CD8-positive, alpha-beta memory T cell (primary cell): ENCODE data around the gene GALNT7. TPM values are rescaled to one million over a fixed set of nuclear protein-coding genes. Genes with fewer than 3 reads are reported as not detected.

Source experiments
- CTCF ChIA-PET: fragments of 350-600 bp; sonication (Branson Sonifier 250); formaldehyde crosslinking; loops from one replicate; lab custom pipeline; 2021; ENCODE audit warnings: antibody characterized with exemption; lab: Charles Lee
- POLR2A ChIA-PET: fragments of 350-600 bp; sonication (Branson Sonifier 250); formaldehyde crosslinking; loops from one replicate; lab custom pipeline; 2021; ENCODE audit warnings: antibody characterized with exemption; lab: Charles Lee
- DNase-seq, 5 donors: peaks; one replicate each; pipeline versions ENCODE4 v3.0.0 to v3.0.0-alpha.2; 2020 to 2022; ENCODE audit warnings: mixed read lengths in 1 of 5
- H3K27ac ChIP-seq: one replicate; pipeline ENCODE4 v1.7.0; 2013; ENCODE audit warnings: low read depth, mild to moderate bottlenecking, low read length, moderate library complexity
- H3K27me3 ChIP-seq: 2 replicates; pipeline ENCODE4 v1.7.0; 2013; ENCODE audit warnings: low read length, mild to moderate bottlenecking; ENCODE audit not compliant: insufficient read depth, poor library complexity, severe bottlenecking
- H3K36me3 ChIP-seq: 2 replicates; pipeline ENCODE4 v1.7.0; 2013; ENCODE audit warnings: mild to moderate bottlenecking, low read length, moderate library complexity; ENCODE audit not compliant: insufficient read depth
- H3K4me1 ChIP-seq: 2 replicates; pipeline ENCODE4 v1.7.0; 2013; ENCODE audit warnings: mild to moderate bottlenecking, low read length, moderate library complexity; ENCODE audit not compliant: insufficient read depth
- H3K4me3 ChIP-seq: 2 replicates; pipeline ENCODE4 v1.7.0; 2013; ENCODE audit warnings: mild to moderate bottlenecking, low read length
- H3K9me3 ChIP-seq: 2 replicates; pipeline ENCODE4 v1.7.0; 2013; ENCODE audit warnings: mild to moderate bottlenecking, low read length
- H3K27ac Mint-ChIP-seq, 8 donors: one replicate each; pipeline ENCODE4 v1.8.0; 2020 to 2021; ENCODE audit warnings: mixed read lengths in 8 of 8, mild to moderate bottlenecking in 6 of 8, inconsistent platforms in 3 of 8, moderate library complexity in 3 of 8
- H3K27me3 Mint-ChIP-seq, 2 donors: one replicate each; pipeline ENCODE4 v1.8.0; 2020 to 2021; ENCODE audit warnings: mixed read lengths in 2 of 2, mild to moderate bottlenecking in 1 of 2, moderate library complexity in 1 of 2
- H3K36me3 Mint-ChIP-seq, 3 donors: one replicate each; pipeline ENCODE4 v1.8.0; 2020 to 2021; ENCODE audit warnings: mixed read lengths in 3 of 3, inconsistent platforms in 1 of 3, mild to moderate bottlenecking in 1 of 3
- H3K4me1 Mint-ChIP-seq, 3 donors: one replicate each; pipeline ENCODE4 v1.8.0; 2020 to 2021; ENCODE audit warnings: mixed read lengths in 3 of 3, inconsistent platforms in 1 of 3, mild to moderate bottlenecking in 1 of 3
- H3K4me3 Mint-ChIP-seq, 7 donors: one replicate each; pipeline ENCODE4 v1.8.0; 2020 to 2021; ENCODE audit warnings: mixed read lengths in 7 of 7, mild to moderate bottlenecking in 6 of 7, moderate library complexity in 4 of 7, inconsistent platforms in 2 of 7
- H3K9me3 Mint-ChIP-seq, 5 donors: one replicate each; pipeline ENCODE4 v1.8.0; 2020 to 2022; ENCODE audit warnings: mixed read lengths in 5 of 5, mild to moderate bottlenecking in 3 of 5, moderate library complexity in 2 of 5, inconsistent platforms in 1 of 5
- polyA plus RNA-seq: library from polyadenylated mRNA; unstranded; fragments of 300-500 nt; fragmentation: Illumina TruSeq; gene quantifications from one replicate; pipeline ENCODE4 v1.2.3, GENCODE V29; 2021
- total RNA-seq, 2 experiments: library from RNA; stranded (reverse); gene quantifications; one replicate each; pipeline ENCODE4 v1.2.3, GENCODE V29; 2021

GALNT7 gene
- total and polyA plus RNA-seq, 3 experiments from 2014 or later, result 10.0 to 18.0 (median 16.7) TPM

- Mint-ChIP-seq H3K27ac (no peak overlapping the region), H3K36me3 (peaks cover 0 to 32% (median 2%) of the 10 kb centered on the region in 3 donors), H3K4me3 (no peak overlapping the region), H3K27me3 (no peaks in the 10 kb centered on the region), H3K4me1 (peaks cover 0 to 3% (median 2%) of the 10 kb centered on the region in 3 donors), H3K9me3 (no peaks in the 10 kb centered on the region)
- no peak overlapping the region for H3K4me3 ChIP-seq
- H3K36me3 ChIP-seq, result peaks cover 5% of the 10 kb centered on the region
- no peaks in the 10 kb centered on the region for H3K9me3 ChIP-seq
- DNase-seq, result no peak
- H3K27ac ChIP-seq, result no peak overlapping the region
- ChIA-PET CTCF (interaction anchor here (0.6 to 7.0 kb wide), 5 partner anchors 8 to 175 kb away, joined by 3 to 165 read pairs (median 6); no protein-coding TSS in a partner anchor), POLR2A (interaction anchor here (1.0 to 3.2 kb wide), 2 partner anchors 13 to 16 kb away, joined by 3 to 20 read pairs; partner anchors contain the start of gene HMGB2)
- H3K27me3 ChIP-seq, result no peaks in the 10 kb centered on the region
- no peaks in the 10 kb centered on the region for H3K4me1 ChIP-seq
These were observed 149.6 kb downstream of the GALNT7 start for GRCh38 chr4:173318240-173318639.

DNA sequence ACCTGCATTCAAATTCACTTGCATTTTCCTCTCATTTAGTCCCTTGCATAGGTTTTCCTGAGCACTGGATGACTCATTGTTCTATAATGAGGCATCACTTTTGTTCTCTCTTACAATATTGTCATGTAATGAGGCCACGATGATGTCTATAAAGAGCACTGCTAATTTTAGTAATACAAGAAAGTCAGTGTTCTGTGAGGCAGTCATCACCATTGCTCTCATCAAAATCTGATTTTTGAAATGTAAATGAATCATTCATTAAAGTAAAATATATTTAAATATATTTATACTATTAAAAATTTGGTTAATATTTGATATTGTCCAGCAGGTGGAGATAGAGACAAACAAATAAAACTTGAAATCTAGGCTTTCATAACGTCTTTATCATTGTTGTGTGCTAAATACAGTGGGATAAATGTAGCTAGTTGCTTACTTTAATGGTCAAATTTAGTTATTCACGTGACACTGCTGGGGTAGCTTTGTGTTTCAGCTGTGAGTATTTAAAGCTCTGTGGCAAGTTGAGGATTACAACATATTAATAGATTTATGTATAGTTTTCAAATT lies 150.1 kb downstream of the GALNT7 start:
- POLR2A ChIA-PET, result interaction anchor here (1.0 to 3.2 kb wide), 2 partner anchors 12 to 15 kb away, joined by 3 to 20 read pairs; partner anchors contain the start of gene HMGB2

DNA sequence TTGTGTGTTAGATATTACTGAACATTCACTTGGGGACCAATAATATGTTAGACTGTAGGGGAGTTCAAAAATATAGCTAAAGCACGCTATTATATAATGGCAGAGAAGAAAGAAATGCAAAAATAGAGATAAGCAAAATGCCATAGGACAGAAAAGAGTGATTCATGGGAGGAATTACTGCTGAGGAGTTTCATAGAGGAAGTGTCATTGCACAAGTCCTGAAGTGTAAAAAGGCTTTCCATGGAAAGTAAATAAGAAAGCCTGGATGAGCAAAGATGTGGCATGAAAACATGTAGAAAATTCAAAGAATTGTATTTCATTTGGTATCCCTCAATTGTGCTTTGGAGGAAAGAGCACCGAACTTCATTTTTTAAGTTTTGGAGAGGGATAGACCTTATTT lies 151.1 kb downstream of the GALNT7 start:
- Mint-ChIP-seq H3K9me3 (no peaks in the 10 kb centered on the region), H3K36me3 (peaks cover 0 to 31% (median 2%) of the 10 kb centered on the region in 3 donors), H3K4me1 (peaks cover 0 to 3% (median 2%) of the 10 kb centered on the region in 3 donors), H3K27me3 (no peaks in the 10 kb centered on the region), H3K27ac (no peak overlapping the region), H3K4me3 (no peak overlapping the region)
- no peak overlapping the region for H3K4me3 ChIP-seq
- no peaks in the 10 kb centered on the region for H3K27me3 ChIP-seq
- no peaks in the 10 kb centered on the region for H3K9me3 ChIP-seq
- no peak overlapping the region for H3K27ac ChIP-seq
- H3K36me3 ChIP-seq, result no peaks in the 10 kb centered on the region
- ChIA-PET CTCF (interaction anchor here (0.8 to 7.0 kb wide), 8 partner anchors 10 to 175 kb away, joined by 3 to 165 read pairs (median 8); partner anchors contain the start of genes HMGB2 and SAP30), POLR2A (interaction anchor here (3.2 kb wide), 1 partner anchor 14 kb away, joined by 20 read pairs; the partner anchor contains the start of gene HMGB2)
- no peak for DNase-seq
- no peaks in the 10 kb centered on the region for H3K4me1 ChIP-seq

More for the DNA sequence above, 150.1 kb downstream of the GALNT7 start:
- Mint-ChIP-seq H3K36me3 (peaks cover 0 to 31% (median 2%) of the 10 kb centered on the region in 3 donors), H3K4me1 (peaks cover 0 to 3% (median 2%) of the 10 kb centered on the region in 3 donors), H3K4me3 (no peak overlapping the region), H3K27ac (peak overlapping the region in 1 of 8 donors; percentile 32), H3K27me3 (no peaks in the 10 kb centered on the region), H3K9me3 (no peaks in the 10 kb centered on the region)
- H3K27ac ChIP-seq, result no peak overlapping the region
- H3K4me3 ChIP-seq, result no peak overlapping the region
- no peaks in the 10 kb centered on the region for H3K9me3 ChIP-seq
- CTCF ChIA-PET, result interaction anchor here (0.6 to 7.0 kb wide), 17 partner anchors 9 to 306 kb away, joined by 3 to 165 read pairs (median 4); partner anchors contain the start of genes HMGB2 and SAP30
- peak in 2 of 5 donors; percentile 10 to 19 for DNase-seq
- H3K36me3 ChIP-seq, result peaks cover 5% of the 10 kb centered on the region
- no peaks in the 10 kb centered on the region for H3K4me1 ChIP-seq
- H3K27me3 ChIP-seq, result no peaks in the 10 kb centered on the region

DNA sequence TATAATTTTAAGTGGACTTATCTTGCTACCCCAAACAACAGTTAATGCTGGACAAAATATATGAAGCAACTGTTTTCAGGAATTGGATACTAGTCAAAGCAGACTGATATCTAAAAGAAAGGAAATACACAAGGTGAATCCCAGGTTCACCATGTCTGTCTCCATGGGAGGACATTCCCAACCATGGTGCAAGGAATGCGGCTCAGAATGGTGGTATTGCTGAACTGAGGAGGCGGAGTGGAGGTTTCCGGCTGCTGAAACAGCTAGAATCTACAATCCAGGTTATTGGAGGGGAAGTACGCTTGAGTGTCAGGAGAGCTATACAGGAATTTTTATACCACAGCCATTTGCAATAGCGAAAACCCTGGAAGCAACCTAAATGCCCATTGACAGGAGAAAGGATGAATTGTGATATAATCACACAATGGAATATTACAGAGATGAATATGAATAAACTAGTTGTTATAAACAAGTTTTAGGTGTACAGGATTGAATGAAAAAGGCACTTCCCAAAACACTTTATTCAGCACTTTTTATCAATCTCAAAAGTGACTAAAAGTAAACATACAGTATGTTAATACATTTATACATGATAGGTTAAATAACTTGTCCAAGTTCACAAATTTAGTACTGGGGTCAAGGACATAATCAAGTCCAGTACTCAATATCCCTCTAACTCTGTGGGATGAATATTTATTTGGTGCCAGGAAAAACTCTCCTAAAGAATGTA lies 156.6 kb downstream of the GALNT7 start:
- no peaks in the 10 kb centered on the region for H3K27me3 Mint-ChIP-seq
- POLR2A ChIA-PET, result no interaction called here
- H3K27ac Mint-ChIP-seq, result no peak overlapping the region
- H3K4me3 Mint-ChIP-seq, result no peak overlapping the region
- H3K27me3 ChIP-seq, result no peaks in the 10 kb centered on the region
- H3K9me3 ChIP-seq, result no peaks in the 10 kb centered on the region
- peaks cover 0 to 45% (median 3%) of the 10 kb centered on the region in 3 donors for H3K36me3 Mint-ChIP-seq
- CTCF ChIA-PET, result interaction anchor here (0.9 kb wide), 1 partner anchor 23 kb away, joined by 3 read pairs; no protein-coding TSS in a partner anchor
- no peaks in the 10 kb centered on the region for H3K4me1 ChIP-seq
- no peak overlapping the region for H3K27ac ChIP-seq
- peaks cover 0 to 12% (median 0%) of the 10 kb centered on the region in 3 donors for H3K4me1 Mint-ChIP-seq
- no peak for DNase-seq
- H3K4me3 ChIP-seq, result no peak overlapping the region
- H3K9me3 Mint-ChIP-seq, result no peaks in the 10 kb centered on the region
- peaks cover 4% of the 10 kb centered on the region for H3K36me3 ChIP-seq

DNA sequence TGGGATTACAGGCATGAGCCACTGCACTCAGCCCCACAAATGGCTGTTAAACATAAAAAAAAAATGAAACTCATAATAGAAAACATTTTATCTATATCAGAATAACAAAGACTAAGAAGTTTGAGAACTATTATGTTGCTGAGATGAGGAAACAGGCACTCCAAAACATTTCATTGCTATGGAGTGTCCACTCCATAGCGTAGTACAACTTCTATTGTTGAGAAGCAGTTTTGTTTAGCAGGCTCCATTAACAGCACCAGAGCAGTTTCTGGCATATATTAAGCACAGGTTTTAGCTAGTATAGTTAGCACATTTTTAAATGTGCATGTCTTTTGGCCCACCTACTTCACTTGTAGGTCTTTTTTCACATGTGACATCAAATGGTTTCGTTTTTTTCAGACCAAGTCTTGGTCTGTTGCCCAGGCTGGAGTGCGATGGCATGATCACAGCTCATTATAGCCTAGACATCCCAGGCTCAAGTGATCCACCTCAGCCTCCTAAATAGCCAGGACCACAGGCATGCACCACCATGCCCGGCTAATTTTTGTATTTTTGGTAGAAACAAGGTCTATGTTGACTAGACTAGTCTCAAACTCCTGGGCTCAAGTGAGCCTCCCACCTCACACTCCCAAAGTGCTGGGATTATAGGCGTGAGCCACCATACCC lies 159.8 kb downstream of the GALNT7 start:
- ChIA-PET POLR2A (no interaction called here), CTCF (no interaction called here)
- Histone ChIP-seq H3K27me3 (no peaks in the 10 kb centered on the region), H3K4me3 (no peak overlapping the region), H3K36me3 (peaks cover 4% of the 10 kb centered on the region), H3K27ac (no peak overlapping the region), H3K9me3 (no peaks in the 10 kb centered on the region), H3K4me1 (peaks cover 17% of the 10 kb centered on the region)
- H3K36me3 Mint-ChIP-seq, result peaks cover 0 to 53% (median 4%) of the 10 kb centered on the region in 3 donors
- no peak overlapping the region for H3K27ac Mint-ChIP-seq
- H3K4me3 Mint-ChIP-seq, result no peak overlapping the region
- H3K9me3 Mint-ChIP-seq, result no peaks in the 10 kb centered on the region
- DNase-seq, result no peak
- no peaks in the 10 kb centered on the region for H3K27me3 Mint-ChIP-seq
- H3K4me1 Mint-ChIP-seq, result peaks cover 19 to 38% (median 25%) of the 10 kb centered on the region in 3 donors

- DNase-seq, result no peak
- Histone ChIP-seq H3K36me3 (peaks cover 2% of the 10 kb centered on the region), H3K4me3 (no peak overlapping the region), H3K27ac (no peak overlapping the region), H3K9me3 (no peaks in the 10 kb centered on the region), H3K4me1 (peaks cover 22% of the 10 kb centered on the region), H3K27me3 (no peaks in the 10 kb centered on the region)
- Mint-ChIP-seq H3K36me3 (peaks cover 0 to 65% (median 4%) of the 10 kb centered on the region in 3 donors), H3K9me3 (no peaks in the 10 kb centered on the region), H3K4me3 (peak overlapping the region in 1 of 7 donors; percentile 3), H3K27ac (peak overlapping the region in 1 of 8 donors; percentile 4), H3K27me3 (no peaks in the 10 kb centered on the region), H3K4me1 (peaks cover 27 to 43% (median 39%) of the 10 kb centered on the region in 3 donors)
- ChIA-PET POLR2A (interaction anchor here (0.5 to 6.8 kb wide), 3 partner anchors 12 to 40 kb away, joined by 3 to 206 read pairs (median 3); partner anchors contain the start of gene SAP30), CTCF (interaction anchor here (1.3 to 3.6 kb wide), 3 partner anchors 11 to 42 kb away, joined by 3 to 16 read pairs (median 5); partner anchors contain the start of gene SAP30)
These were observed 162.0 kb downstream of the GALNT7 start for GRCh38 chr4:173330590-173330989.

- Mint-ChIP-seq H3K9me3 (no peaks in the 10 kb centered on the region), H3K36me3 (peaks cover 0 to 59% (median 4%) of the 10 kb centered on the region in 3 donors), H3K4me1 (peaks cover 27 to 44% (median 39%) of the 10 kb centered on the region in 3 donors), H3K4me3 (peak overlapping the region; percentile 94 to 98 (median 97)), H3K27ac (peak overlapping the region in 7 of 8 donors; percentile 60 to 97 (median 88)), H3K27me3 (no peaks in the 10 kb centered on the region)
- no peaks in the 10 kb centered on the region for H3K36me3 ChIP-seq
- H3K4me1 ChIP-seq, result peaks cover 22% of the 10 kb centered on the region
- H3K27me3 ChIP-seq, result no peaks in the 10 kb centered on the region
- peak overlapping the region; percentile 98 for H3K27ac ChIP-seq
- H3K4me3 ChIP-seq, result peak overlapping the region; percentile 80
- ChIA-PET POLR2A (interaction anchor here (6.8 kb wide), 1 partner anchor 38 kb away, joined by 206 read pairs; the partner anchor contains the start of gene SAP30), CTCF (interaction anchor here (1.0 to 3.7 kb wide), 5 partner anchors 12 to 162 kb away, joined by 3 to 39 read pairs (median 5); partner anchors contain the start of gene SAP30)
- peak in 1 of 5 donors; percentile 6 for DNase-seq
- H3K9me3 ChIP-seq, result no peaks in the 10 kb centered on the region
These were observed 163.4 kb downstream of the GALNT7 start for GRCh38 chr4:173332021-173332487.
